ENCODE measurements around the gene FTL.

FTL gene

GRCh38 chr19:48964205-48965039 is 687 bp upstream of the FTL start:
- DNase-seq (ENCODE audit: low spot score) (no peak), FAIRE-seq (no peak)

DNA sequence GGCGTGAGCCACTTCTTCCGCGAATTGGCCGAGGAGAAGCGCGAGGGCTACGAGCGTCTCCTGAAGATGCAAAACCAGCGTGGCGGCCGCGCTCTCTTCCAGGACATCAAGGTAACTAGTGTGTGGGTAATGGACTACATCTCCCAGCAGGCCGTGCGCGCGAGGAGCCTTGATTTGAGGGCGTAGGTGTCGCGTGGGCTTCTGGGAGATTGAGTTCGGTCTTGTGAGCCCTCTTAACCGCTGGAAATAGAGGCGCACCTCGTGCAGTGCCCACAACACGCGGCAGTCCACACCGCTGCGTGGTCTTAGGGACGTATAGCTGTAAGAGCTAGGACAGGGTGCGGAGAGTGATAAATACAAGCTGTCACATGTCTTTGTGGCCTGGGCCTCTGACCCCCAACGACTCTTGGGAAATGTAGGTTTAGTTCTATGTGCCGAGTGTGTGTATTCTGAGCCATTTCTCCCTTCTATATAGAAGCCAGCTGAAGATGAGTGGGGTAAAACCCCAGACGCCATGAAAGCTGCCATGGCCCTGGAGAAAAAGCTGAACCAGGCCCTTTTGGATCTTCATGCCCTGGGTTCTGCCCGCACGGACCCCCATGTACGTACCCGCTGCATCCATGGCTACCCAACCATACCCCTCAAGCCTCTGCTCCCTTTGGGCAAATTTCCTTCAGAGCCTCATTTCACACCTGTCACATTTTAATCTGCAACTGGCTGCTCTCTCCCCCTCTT is 864 bp downstream of the FTL start:
- DNase-seq (ENCODE audit: low spot score) (peak; percentile 71), FAIRE-seq (peak; percentile 96)

GRCh38 chr19:48966541-48967345 is 1.6 kb downstream of the FTL start:
- FAIRE-seq, result no peak

GRCh38 chr19:48967346-48968178 is 2.5 kb downstream of the FTL start:
- FAIRE-seq (no peak), DNase-seq (ENCODE audit: low spot score) (no peak)

More at GRCh38 chr19:48966541-48967345, 1.6 kb downstream of the FTL start:
- DNase-seq (ENCODE audit: low spot score), result no peak

DNA sequence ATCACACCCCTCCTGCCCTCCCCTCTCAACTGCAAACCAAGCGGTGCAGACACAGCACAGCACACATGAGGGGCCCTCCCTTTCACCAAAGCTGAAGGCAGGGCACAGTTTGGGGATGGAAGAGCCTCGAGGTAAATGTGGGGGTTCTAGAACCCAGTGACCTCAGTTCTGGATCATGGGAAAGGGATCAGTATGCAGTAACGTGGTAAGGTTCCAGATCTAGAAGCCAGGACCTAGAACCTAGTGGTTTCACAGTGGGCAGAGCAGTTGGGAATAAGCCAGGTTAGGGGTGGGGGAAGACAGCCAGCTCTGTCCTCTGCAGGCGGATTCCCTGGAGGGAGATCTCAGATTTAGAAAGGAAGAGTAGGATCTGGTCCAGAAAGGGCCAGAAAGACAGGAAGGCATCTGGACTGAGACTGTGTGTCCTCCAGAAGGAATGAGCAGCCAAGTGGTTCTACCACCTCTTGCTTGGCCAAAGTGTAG is 3.1 kb downstream of the FTL start:
- FAIRE-seq (no peak), DNase-seq (ENCODE audit: low spot score) (no peak)

GRCh38 chr19:48968813-48969218 is 3.7 kb downstream of the FTL start:
- DNase-seq (ENCODE audit: low spot score) (no peak), FAIRE-seq (no peak)

DNA sequence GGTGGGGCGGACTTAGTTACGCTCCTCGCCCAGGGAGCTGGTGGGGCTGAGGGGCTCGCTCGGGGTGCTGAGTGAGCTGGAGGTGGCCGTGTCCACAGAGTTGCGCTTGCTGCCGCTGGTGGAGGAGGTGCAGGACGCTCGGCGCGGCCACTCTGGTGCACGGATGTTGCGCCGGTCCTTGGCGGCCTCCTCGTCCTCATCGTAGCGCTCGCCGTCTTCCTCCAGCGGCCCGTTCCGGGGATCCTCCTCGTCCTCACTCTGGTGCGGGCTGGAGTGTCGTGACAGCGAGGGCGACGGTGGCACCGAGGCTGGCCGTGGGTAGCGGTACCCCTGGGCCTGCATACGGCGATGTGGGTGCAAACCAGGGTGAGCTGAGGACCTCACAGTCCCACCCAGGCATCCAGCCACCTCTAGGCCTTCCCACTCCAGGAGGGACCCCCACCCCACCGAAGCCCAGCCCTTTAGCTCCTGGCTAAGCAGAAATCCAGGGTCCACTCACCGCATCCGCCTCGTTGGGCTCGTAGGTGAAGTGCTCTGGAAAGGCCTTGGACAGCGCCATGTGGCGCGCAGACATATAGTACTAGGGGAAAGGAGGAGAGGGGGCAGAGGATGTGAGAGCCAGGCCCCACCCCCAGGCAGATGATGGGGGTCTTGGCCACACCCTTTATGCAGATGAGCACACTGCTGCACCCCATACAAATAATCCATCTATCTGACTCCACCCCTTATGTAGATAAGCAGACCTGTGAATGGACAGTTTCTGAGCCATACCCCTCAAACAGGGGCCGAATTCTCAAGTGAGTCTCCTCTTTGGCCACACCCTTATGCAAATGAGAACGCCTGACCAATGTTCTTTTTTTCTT is 4.4 kb downstream of the FTL start:
- FAIRE-seq (no peak), DNase-seq (ENCODE audit: low spot score) (no peak)

DNA sequence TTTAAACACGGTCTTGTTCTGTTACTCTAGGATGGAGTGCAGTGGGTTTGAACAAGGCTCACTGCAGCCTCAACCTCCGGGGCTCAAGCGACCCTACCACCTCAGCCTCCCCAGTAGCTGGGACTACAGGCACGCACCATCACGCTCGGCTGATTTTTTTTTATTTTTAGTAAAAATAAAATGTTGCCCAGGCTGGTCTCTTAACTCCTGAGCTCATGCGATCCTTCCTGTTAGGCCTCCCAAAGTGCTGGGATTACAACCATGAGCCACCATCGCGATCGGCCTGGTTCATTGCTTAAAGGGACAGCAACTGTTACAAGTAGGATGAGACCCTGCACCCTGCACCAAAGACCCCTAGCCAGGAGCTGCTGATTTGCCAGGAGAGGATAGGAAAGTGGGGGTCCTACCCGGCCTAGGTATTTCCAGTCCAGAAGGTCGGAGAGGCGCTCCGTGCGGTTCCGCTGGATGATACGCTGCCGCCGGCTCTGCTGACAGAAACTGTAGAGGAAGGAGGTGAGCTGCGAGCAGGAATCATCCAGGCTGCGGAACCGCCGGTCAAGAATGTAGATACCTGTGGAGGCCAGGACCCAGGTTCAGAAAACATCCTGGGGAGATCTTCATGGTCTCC is 5.1 kb downstream of the FTL start:
- FAIRE-seq, result no peak
- DNase-seq (ENCODE audit: low spot score), result no peak

- no peak for FAIRE-seq
- peak; percentile 64 for DNase-seq (ENCODE audit: low spot score)
Measured at GRCh38 chr19:48970923-48971395, 5.8 kb downstream of the FTL start.

DNA sequence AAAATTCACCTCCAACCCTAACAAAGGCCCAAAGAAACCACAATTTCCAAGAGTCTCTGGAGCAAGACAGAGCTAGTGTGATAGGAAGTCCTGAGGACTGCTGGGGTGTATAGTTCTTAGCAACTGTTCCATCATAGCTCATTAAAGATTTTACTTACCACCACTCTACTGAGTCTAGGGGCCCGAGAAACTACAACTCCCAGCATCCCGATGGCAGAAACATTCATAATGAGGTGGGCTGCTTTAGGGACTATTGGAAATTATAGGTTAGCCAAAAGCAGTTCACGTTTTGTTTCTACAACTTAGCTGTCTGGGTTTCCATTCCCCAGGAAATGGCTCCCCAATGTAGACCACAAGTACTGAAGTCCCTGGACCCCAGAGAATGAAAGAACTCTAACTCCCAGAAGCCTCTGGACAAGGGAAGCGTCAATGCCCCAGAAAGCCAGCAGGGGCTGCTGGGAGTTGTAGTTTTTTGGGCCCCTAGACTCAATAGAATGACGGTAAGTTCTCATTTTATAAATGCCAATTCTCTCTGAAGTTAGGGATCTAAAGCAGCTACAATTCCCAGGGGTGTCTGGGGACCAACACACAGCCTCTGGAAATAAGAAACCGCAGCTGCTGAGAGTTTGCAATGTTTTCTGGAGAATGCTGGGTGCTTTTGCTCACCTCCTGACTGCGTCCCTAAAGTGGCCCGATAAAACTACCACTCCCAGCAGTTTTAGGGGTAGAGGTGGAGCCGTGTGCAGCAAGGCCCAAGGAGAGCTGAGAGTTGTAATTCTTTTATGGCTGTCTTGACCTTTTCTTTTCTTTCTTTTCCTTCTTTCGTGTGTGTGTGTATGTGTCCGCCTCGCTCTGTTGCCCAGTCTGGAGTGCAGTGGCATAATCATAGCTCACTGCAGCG is 11.1 kb downstream of the FTL start:
- no peak for DNase-seq (ENCODE audit: low spot score)
- FAIRE-seq, result no peak

DNA sequence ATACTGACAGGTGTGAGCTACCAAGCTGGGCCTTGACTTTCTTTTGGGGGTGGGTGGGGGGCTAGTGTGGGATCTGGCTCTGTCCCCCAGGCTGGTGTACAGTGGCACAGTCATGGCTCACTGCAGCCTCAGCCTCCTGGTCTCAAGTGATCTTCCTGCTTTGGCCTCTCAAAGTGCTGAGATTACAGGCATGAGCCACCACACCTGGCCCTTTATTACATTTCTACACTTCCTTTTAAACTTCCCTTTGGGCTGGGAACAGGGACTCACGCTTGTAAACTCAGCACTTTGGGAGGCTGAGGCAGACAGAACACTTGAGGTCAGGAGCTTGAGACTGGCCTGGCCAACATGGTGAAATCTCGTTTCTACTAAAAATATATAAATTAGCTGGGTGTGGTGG is 12.0 kb downstream of the FTL start:
- FAIRE-seq, result no peak
- no peak for DNase-seq (ENCODE audit: low spot score)

GRCh38 chr19:48982280-48982679 is 17.2 kb downstream of the FTL start:
- DNase-seq (ENCODE audit: low spot score), result no peak
- FAIRE-seq, result no peak

DNA sequence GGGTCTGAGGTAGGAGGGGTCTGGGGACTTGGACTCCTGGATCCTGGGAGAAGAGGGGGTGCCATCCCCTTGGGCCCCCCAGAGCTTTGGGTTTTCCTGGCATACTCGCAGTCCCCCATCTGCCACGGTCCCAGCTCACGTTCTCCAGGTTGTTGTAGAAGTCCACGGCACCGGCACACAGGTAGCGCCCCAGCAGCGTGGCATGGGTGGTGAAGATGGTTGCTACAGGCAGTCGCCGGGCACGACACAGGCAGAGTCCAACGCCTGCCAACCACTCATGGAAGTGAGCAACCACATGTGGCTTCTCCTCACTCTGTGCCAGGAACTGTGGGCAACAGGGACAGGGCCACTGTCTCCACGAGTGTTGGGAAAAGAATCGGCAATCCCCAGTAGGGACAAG is 20.6 kb downstream of the FTL start:
- FAIRE-seq (no peak), DNase-seq (ENCODE audit: low spot score) (no peak)

- FAIRE-seq, result no peak
- no peak for DNase-seq (ENCODE audit: low spot score)
Measured at GRCh38 chr19:48986211-48986610, 21.1 kb downstream of the FTL start.

DNA sequence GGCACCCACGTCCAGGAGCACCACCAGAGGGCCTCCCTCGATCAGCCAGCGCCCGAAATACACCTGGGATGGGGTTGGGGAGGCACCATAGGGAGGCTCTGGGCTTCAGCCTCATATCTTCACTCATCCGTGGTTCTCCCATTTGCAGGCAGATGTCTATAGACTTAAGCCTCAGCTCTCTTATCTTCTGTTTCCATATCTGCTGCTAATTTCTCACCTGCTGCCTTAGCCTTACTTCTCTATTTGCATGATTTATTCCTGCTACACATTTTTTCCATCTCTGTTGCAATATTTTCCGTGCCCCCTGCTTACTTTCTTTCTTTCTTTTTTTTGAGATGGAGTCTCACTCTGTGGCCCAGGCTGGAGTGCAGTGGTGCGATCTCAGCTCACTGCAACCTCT is 22.2 kb downstream of the FTL start:
- DNase-seq (ENCODE audit: low spot score) (no peak), FAIRE-seq (no peak)

DNA sequence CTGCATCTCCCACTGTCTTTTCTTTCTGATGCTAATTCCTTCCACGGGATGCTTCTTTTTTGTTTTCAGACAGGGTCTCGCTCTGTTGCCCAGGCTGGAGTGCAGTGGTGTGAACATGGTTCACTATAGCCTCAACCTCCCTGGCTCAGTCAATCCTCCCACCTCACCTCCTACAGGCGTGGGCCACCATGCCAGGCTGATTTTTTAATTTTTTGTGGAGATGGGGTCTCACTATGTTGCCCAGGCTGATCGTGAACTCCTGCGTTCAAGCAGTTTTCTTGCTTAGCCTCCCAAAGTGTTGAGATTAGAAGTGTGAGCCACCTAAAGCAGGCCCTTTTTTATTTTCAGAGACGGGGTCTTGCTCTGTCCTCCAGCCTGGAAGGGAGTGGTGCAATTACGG is 23.2 kb downstream of the FTL start:
- FAIRE-seq, result no peak

DNA sequence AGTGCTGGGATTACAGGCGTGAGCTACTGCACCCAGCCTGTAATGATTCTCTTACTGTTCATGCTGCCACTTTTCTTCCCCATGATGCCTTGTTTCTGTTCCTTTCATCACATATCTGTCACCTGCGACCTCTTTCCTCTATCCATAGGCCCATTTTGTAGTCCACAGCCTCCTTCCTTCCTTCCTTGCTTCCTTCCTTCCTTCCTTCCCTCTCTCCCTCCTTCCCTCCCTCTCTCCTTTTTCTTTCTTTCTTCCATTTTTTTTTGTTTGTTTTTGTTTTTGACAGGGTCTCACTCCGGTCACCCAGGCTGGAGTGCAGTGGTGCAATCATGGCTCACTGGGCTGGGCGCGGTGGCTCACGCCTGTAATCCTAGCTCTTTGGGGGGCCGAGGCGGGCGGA is 23.8 kb downstream of the FTL start:
- no peak for FAIRE-seq
- DNase-seq (ENCODE audit: low spot score), result no peak

More for the DNA sequence above, 23.2 kb downstream of the FTL start:
- DNase-seq (ENCODE audit: low spot score), result no peak

DNA sequence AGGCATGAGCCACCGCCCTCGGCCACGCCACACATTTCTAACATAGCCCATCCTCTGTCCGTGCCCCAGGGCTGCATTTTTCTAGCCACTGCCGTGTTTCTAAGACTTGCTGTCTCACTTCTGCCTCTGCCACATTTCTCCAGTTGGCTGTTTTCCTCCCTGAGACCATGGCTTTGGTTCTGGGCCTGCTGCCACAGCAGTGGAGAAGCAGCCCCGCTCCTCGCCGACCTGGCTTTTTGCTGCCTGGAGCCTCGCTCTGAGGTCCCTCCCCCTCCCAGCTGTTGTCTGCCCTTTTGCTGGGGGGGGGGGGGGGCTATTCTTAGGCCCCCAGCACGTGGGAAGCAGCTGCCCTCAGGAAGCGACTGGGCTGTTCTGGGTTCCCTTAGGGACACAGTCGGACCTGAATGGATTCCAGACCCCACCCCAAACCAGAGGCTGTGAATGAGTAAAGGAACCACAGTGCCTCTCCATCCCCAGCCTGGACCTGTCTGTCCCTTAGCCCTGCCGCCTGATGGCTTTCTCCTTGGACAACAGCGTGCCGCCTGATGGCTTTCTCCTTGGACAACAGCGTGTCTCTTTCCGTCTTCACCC is 24.7 kb downstream of the FTL start:
- FAIRE-seq (no peak), DNase-seq (ENCODE audit: low spot score) (no peak)
